Upper lobe of left lung (tissue), 6 donors: ENCODE data around the gene NR2F1. TPM values are rescaled to one million over a fixed set of nuclear protein-coding genes. Genes with fewer than 3 reads are reported as not detected.
A peak's percentile ranks its signal among the peaks of the same experiment; 100 is the strongest.

Experiments
- ATAC-seq, 2 donors: fragments of 200-7000 bp; cut with Tn5 transposase; one replicate each; pipeline ENCODE4 v1.9.1; 2022; ENCODE audit warnings: mild to moderate bottlenecking in 2 of 2, moderate library complexity in 2 of 2; ENCODE audit not compliant: low FRiP score in 2 of 2
- DNase-seq, 2 donors: peaks; one replicate each; pipeline ENCODE4 v3.0.0-alpha.2; 2019 to 2020
- H3K27ac ChIP-seq, 4 donors: fragments of 200-600 bp; sonication (generic); one replicate each; pipeline ENCODE4 v1.5.1; 2016 to 2019
- H3K27me3 ChIP-seq, 4 donors: fragments of 200-600 bp; sonication (generic); one replicate each; pipeline ENCODE4 v1.5.1; 2017 to 2019
- H3K36me3 ChIP-seq, 4 donors: fragments of 200-600 bp; sonication (generic); one replicate each; pipeline ENCODE4 v1.5.1; 2016 to 2019
- H3K4me1 ChIP-seq, 4 donors: fragments of 200-600 bp; sonication (generic); one replicate each; pipeline ENCODE4 v1.5.1; 2018 to 2019
- H3K4me3 ChIP-seq, 4 donors: fragments of 200-600 bp; sonication (generic); one replicate each; pipeline ENCODE4 v1.5.1; 2017 to 2019; ENCODE audit warnings: mild to moderate bottlenecking in 2 of 4, moderate library complexity in 1 of 4
- H3K9me3 ChIP-seq, 4 donors: fragments of 200-600 bp; sonication (generic); one replicate each; pipeline ENCODE4 v1.5.1; 2018 to 2019
- EP300 ChIP-seq, 4 donors: sonication (generic); formaldehyde crosslinking; IDR thresholded peaks; one replicate each; pipeline ENCODE4 v1.5.1; 2017; ENCODE audit warnings: antibody characterized with exemption in 4 of 4, control low read depth in 2 of 4
- POLR2A ChIP-seq, 4 donors: fragments of 450-650 bp; IDR thresholded peaks; one replicate each; pipeline ENCODE4 v1.5.1; 2016 to 2017; ENCODE audit warnings: antibody characterized with exemption in 4 of 4, mild to moderate bottlenecking in 2 of 4
- POLR2AphosphoS5 ChIP-seq, 2 donors: sonication (generic); formaldehyde crosslinking; IDR thresholded peaks; one replicate each; pipeline ENCODE4 v1.5.1; 2017; ENCODE audit warnings: antibody characterized with exemption in 2 of 2
- WGBS, 2 donors: methylation state at CpG; one replicate each; pipeline ENCODE4 v1.1.5; 2017 to 2018; 5-methylcytosine and 5-hydroxymethylcytosine counted together
- total RNA-seq, 6 donors: library from RNA; depleted of rRNA in 4 of 6; stranded (reverse); fragments of >200 nt in 4 of 6; gene quantifications; one replicate each; pipeline versions ENCODE4 v1.1.0 to v1.2.1, GENCODE V29; 2016 to 2021
- TF ChIP-seq, protein P1 (sequence below), 6 experiments: fragments of 450-650 bp in 4 of 6; fragments of 200-600 bp in 2 of 6; sonication (generic) in 2 of 6; IDR thresholded peaks; one replicate each; pipeline ENCODE4 v1.5.1; 2016 to 2019; ENCODE audit warnings: antibody characterized with exemption in 6 of 6
- donor health status: DM: no; HTN: no; CAD: no; lungs with moderate emphysema.
- donor health status: DM: no; HTN: yes; CAD: no; lungs with severe emphysema.

The NR2F1 gene
- total RNA-seq, 6 donors from 2014 or later, result 8.9 to 70.3 (median 29.4) TPM

GRCh38 chr5:93572101-93572607 is 10.9 kb upstream of the NR2F1 start:
- H3K36me3 ChIP-seq, result no peaks in the 10 kb centered on the region
- ATAC-seq (peak; percentile 7 to 49), DNase-seq (peak in 1 of 2 donors; percentile 82)
- TF ChIP-seq POLR2A (IDR thresholded peaks at IDR 0.05) (no peak), POLR2AphosphoS5 (IDR thresholded peaks at IDR 0.05) (no peak), EP300 (IDR thresholded peaks at IDR 0.05) (no peak)
- TF ChIP-seq, protein P1, sequence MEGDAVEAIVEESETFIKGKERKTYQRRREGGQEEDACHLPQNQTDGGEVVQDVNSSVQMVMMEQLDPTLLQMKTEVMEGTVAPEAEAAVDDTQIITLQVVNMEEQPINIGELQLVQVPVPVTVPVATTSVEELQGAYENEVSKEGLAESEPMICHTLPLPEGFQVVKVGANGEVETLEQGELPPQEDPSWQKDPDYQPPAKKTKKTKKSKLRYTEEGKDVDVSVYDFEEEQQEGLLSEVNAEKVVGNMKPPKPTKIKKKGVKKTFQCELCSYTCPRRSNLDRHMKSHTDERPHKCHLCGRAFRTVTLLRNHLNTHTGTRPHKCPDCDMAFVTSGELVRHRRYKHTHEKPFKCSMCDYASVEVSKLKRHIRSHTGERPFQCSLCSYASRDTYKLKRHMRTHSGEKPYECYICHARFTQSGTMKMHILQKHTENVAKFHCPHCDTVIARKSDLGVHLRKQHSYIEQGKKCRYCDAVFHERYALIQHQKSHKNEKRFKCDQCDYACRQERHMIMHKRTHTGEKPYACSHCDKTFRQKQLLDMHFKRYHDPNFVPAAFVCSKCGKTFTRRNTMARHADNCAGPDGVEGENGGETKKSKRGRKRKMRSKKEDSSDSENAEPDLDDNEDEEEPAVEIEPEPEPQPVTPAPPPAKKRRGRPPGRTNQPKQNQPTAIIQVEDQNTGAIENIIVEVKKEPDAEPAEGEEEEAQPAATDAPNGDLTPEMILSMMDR (IDR thresholded peaks at IDR 0.05), result no peak
- peaks cover 0 to 43% (median 23%) of the 10 kb centered on the region in 4 donors for H3K27me3 ChIP-seq
- H3K4me1 ChIP-seq, result peaks cover 9 to 40% (median 15%) of the 10 kb centered on the region in 4 donors
- H3K4me3 ChIP-seq, result no peak overlapping the region
- H3K9me3 ChIP-seq, result no peaks in the 10 kb centered on the region
- H3K27ac ChIP-seq, result peak overlapping the region in 1 of 4 donors; percentile 40
- 22 to 23% methylated on average over 21 to 25 of the region's 40 CpGs for WGBS, 2 donors

DNA sequence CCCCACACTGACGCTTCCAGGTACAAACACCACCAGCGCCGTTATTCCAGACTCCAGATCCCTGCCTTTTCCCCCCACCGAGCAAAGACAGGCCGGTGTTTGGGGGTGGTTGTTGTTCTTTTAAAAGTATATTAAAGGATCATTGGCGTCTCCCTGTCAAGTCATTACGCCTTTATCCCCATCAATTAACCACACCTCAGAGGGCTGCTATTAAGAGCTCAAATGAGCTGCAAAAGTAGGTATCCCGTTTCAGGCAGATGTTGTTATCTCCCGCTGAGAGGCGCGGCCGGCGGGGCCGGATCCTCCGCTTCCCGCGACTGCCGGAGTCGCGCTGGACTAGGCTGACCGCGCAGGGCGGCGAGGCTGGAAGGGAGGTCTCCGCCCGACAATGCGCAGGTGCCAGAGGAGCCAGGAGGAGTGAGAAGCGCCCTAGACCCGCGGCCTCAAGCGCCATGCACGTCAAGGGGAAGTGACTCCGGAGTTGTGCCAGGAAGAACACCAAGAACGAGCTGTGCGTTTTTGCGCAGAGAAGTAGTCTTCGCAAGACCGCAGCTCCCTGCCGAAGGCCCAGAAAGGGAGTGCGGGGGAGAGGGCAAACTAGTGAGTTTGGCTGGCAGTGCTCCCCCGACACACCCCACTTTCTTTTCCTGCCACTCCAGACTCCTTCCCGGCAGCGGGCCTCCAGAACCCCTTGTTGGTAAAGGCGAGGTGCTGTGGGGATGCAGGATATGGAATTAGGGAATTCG is 10.2 kb upstream of the NR2F1 start:
- Histone ChIP-seq H3K9me3 (no peaks in the 10 kb centered on the region), H3K27ac (peak overlapping the region in 1 of 4 donors; percentile 40), H3K4me1 (peaks cover 9 to 40% (median 15%) of the 10 kb centered on the region in 4 donors), H3K4me3 (no peak overlapping the region), H3K27me3 (peaks cover 0 to 41% (median 23%) of the 10 kb centered on the region in 4 donors), H3K36me3 (no peaks in the 10 kb centered on the region)
- TF ChIP-seq POLR2A (IDR thresholded peaks at IDR 0.05) (no peak), POLR2AphosphoS5 (IDR thresholded peaks at IDR 0.05) (no peak), EP300 (IDR thresholded peaks at IDR 0.05) (no peak)
- TF ChIP-seq, protein P1 (IDR thresholded peaks at IDR 0.05), result no peak
- peak in 1 of 2 donors; percentile 83 for DNase-seq
- 13 to 15% methylated on average over 19 to 31 of the region's 45 CpGs for WGBS, 2 donors
- peak in 1 of 2 donors; percentile 30 for ATAC-seq

- Histone ChIP-seq H3K4me3 (no peak overlapping the region), H3K27me3 (peaks cover 0 to 48% (median 26%) of the 10 kb centered on the region in 4 donors), H3K27ac (peak overlapping the region in 2 of 4 donors; percentile 14 to 85), H3K36me3 (no peaks in the 10 kb centered on the region), H3K9me3 (no peaks in the 10 kb centered on the region), H3K4me1 (peaks cover 9 to 40% (median 15%) of the 10 kb centered on the region in 4 donors)
- no peak for ATAC-seq
- DNase-seq, result no peak
- TF ChIP-seq POLR2AphosphoS5 (IDR thresholded peaks at IDR 0.05), result no peak
- TF ChIP-seq POLR2A (IDR thresholded peaks at IDR 0.05), result no peak
- no peak for TF ChIP-seq EP300 (IDR thresholded peaks at IDR 0.05)
- TF ChIP-seq, protein P1 (IDR thresholded peaks at IDR 0.05), result no peak
- 23 to 42% methylated on average over 32 of the region's 32 CpGs for WGBS, 2 donors
These were observed 9.4 kb upstream of the NR2F1 start for GRCh38 chr5:93573354-93574351.

GRCh38 chr5:93574491-93575305 is 8.3 kb upstream of the NR2F1 start:
- H3K36me3 ChIP-seq, result no peaks in the 10 kb centered on the region
- TF ChIP-seq, protein P1 (IDR thresholded peaks at IDR 0.05), result no peak
- no peak for TF ChIP-seq POLR2A (IDR thresholded peaks at IDR 0.05)
- H3K27ac ChIP-seq, result peak overlapping the region in 3 of 4 donors; percentile 14 to 85 (median 18)
- H3K4me1 ChIP-seq, result peaks cover 18 to 50% (median 24%) of the 10 kb centered on the region in 4 donors
- 19 to 29% methylated on average over 12 of the region's 12 CpGs for WGBS, 2 donors
- peaks cover 0 to 54% (median 33%) of the 10 kb centered on the region in 4 donors for H3K27me3 ChIP-seq
- DNase-seq, result no peak
- no peak overlapping the region for H3K4me3 ChIP-seq
- no peaks in the 10 kb centered on the region for H3K9me3 ChIP-seq
- no peak for ATAC-seq
